CMK (cell line): ENCODE measurements around the gene ATP8A2.

ENCODE experiments used
- DNase-seq: peaks from one replicate; pipeline ENCODE4 v3.0.0-alpha.2; 2010; ENCODE audit warnings: low read depth

The ATP8A2 gene

GRCh38 chr13:25859528-25859927 lies 487.8 kb downstream of the ATP8A2 start:
- DNase-seq: no peak

GRCh38 chr13:25860265-25860664 lies 488.5 kb downstream of the ATP8A2 start:
- no peak for DNase-seq

- no peak for DNase-seq
Observed at GRCh38 chr13:25860862-25861261, 489.1 kb downstream of the ATP8A2 start.

GRCh38 chr13:25862156-25862555 lies 490.4 kb downstream of the ATP8A2 start:
- no peak for DNase-seq

GRCh38 chr13:25864116-25864515 lies 492.3 kb downstream of the ATP8A2 start:
- DNase-seq: no peak

GRCh38 chr13:25864936-25865335 lies 493.2 kb downstream of the ATP8A2 start:
- DNase-seq: no peak

- no peak for DNase-seq
Observed at GRCh38 chr13:25865391-25865790, 493.6 kb downstream of the ATP8A2 start.

GRCh38 chr13:25867038-25867437 lies 495.3 kb downstream of the ATP8A2 start:
- DNase-seq: no peak

GRCh38 chr13:25868490-25868889 lies 496.7 kb downstream of the ATP8A2 start:
- DNase-seq: no peak

- no peak for DNase-seq
Observed at GRCh38 chr13:25869941-25870340, 498.2 kb downstream of the ATP8A2 start.

GRCh38 chr13:25871389-25872125 lies 499.8 kb downstream of the ATP8A2 start:
- DNase-seq: no peak

- DNase-seq: no peak
Observed at GRCh38 chr13:25872481-25873241, 500.9 kb downstream of the ATP8A2 start.

GRCh38 chr13:25873242-25873612 lies 501.5 kb downstream of the ATP8A2 start:
- no peak for DNase-seq

GRCh38 chr13:25874064-25874737 lies 502.4 kb downstream of the ATP8A2 start:
- no peak for DNase-seq

GRCh38 chr13:25874907-25875306 lies 503.1 kb downstream of the ATP8A2 start:
- DNase-seq: no peak

GRCh38 chr13:25876247-25876646 lies 504.5 kb downstream of the ATP8A2 start:
- no peak for DNase-seq

GRCh38 chr13:25879466-25879865 lies 507.7 kb downstream of the ATP8A2 start:
- no peak for DNase-seq

GRCh38 chr13:25881136-25881926 lies 509.6 kb downstream of the ATP8A2 start:
- no peak for DNase-seq

GRCh38 chr13:25881971-25882451 lies 510.2 kb downstream of the ATP8A2 start:
- DNase-seq: no peak

- DNase-seq: no peak
Observed at GRCh38 chr13:25882466-25883357, 510.9 kb downstream of the ATP8A2 start.

- DNase-seq: no peak
Observed at GRCh38 chr13:25885418-25885817, 513.6 kb downstream of the ATP8A2 start.
